T-cell (primary cell): ENCODE measurements around the gene ZXDA. TPM values are rescaled to one million over a fixed set of nuclear protein-coding genes. Genes with fewer than 3 reads are reported as not detected.
A peak's percentile ranks its signal among the peaks of the same experiment; 100 is the strongest.
"Not testable (repeated sequence)": the region's sequence is repeated elsewhere in the genome, so short reads cannot be mapped to it uniquely, and the experiment has no call there.

ENCODE experiments used
- ATAC-seq, 4 experiments: fragments of 200-7000 bp in 3 of 4; fragments of 150-1000 bp in 1 of 4; cut with Tn5 transposase; replicated peaks in 1 of 4; 1 replicate in 3 of 4; 2 replicates in 1 of 4; pipeline ENCODE4 v1.10.0; 2021; ENCODE audit warnings: moderate library complexity in 3 of 4, mild to moderate bottlenecking in 2 of 4, moderate number of reproducible peaks in 1 of 4
- CTCF ChIA-PET, 2 donors: fragments of 300-600 bp; sonication (Branson Sonifier 250); formaldehyde crosslinking; loops; one replicate each; lab custom pipeline; 2022; ENCODE audit warnings: antibody characterized with exemption in 2 of 2; lab: Charles Lee
- POLR2A ChIA-PET, 2 donors: fragments of 300-600 bp; sonication (Branson Sonifier 250); formaldehyde crosslinking; loops; one replicate each; lab custom pipeline; 2022; ENCODE audit warnings: antibody characterized with exemption in 2 of 2; lab: Charles Lee
- DNase-seq, 35 experiments: peaks; one replicate each; pipeline versions ENCODE4 v3.0.0 to v3.0.0-alpha.2; 2013 to 2023
- H3K27ac ChIP-seq: one replicate; pipeline ENCODE4 v1.5.1; 2013; ENCODE audit warnings: low read length
- H3K27me3 ChIP-seq, 2 experiments: replicated peaks in 1 of 2; 1 replicate in 1 of 2; 2 replicates in 1 of 2; pipeline versions ENCODE4 v1.6.1 to v1.7.0; 2013; ENCODE audit warnings: low read length in 1 of 2, mixed read lengths in 1 of 2; ENCODE audit not compliant: control insufficient read depth in 2 of 2, insufficient read depth in 2 of 2; ENCODE audit errors: extremely low read depth in 1 of 2
- H3K36me3 ChIP-seq, 2 donors: 1 replicate in 1 of 2; 2 replicates in 1 of 2; pipeline versions ENCODE4 v1.6.1 to v1.7.0; 2013; ENCODE audit warnings: low read length in 1 of 2; ENCODE audit not compliant: control insufficient read depth in 2 of 2, insufficient read depth in 1 of 2; ENCODE audit errors: extremely low read depth in 1 of 2
- H3K4me1 ChIP-seq, 2 experiments: 1 replicate in 1 of 2; 2 replicates in 1 of 2; pipeline versions ENCODE4 v1.6.1 to v1.7.0; 2013; ENCODE audit warnings: low read length in 2 of 2, mixed read lengths in 1 of 2; ENCODE audit not compliant: insufficient read depth in 2 of 2, control insufficient read depth in 1 of 2; ENCODE audit errors: extremely low read depth in 1 of 2
- H3K4me3 ChIP-seq, 2 donors: 1 replicate in 1 of 2; 2 replicates in 1 of 2; pipeline versions ENCODE4 v1.5.1 to v1.7.0; 2013; ENCODE audit warnings: mild to moderate bottlenecking in 2 of 2, low read length in 1 of 2, moderate library complexity in 1 of 2; ENCODE audit not compliant: control insufficient read depth in 1 of 2; ENCODE audit errors: extremely low read depth in 1 of 2
- H3K9me3 ChIP-seq: 2 replicates; pipeline ENCODE4 v1.7.0; 2013
- H3K27ac Mint-ChIP-seq, 2 donors: one replicate each; pipeline ENCODE4 v1.8.0; 2020 to 2021; ENCODE audit warnings: mild to moderate bottlenecking in 2 of 2, mixed read lengths in 2 of 2
- H3K27me3 Mint-ChIP-seq, 2 donors: one replicate each; pipeline ENCODE4 v1.8.0; 2021 to 2022; ENCODE audit warnings: mixed read lengths in 2 of 2
- H3K36me3 Mint-ChIP-seq: one replicate; pipeline ENCODE4 v1.8.0; 2021; ENCODE audit warnings: mixed read lengths
- H3K4me1 Mint-ChIP-seq, 3 donors: one replicate each; pipeline ENCODE4 v1.8.0; 2020 to 2022; ENCODE audit warnings: mixed read lengths in 3 of 3, mild to moderate bottlenecking in 1 of 3
- H3K4me3 Mint-ChIP-seq, 3 donors: one replicate each; pipeline ENCODE4 v1.8.0; 2020 to 2022; ENCODE audit warnings: mild to moderate bottlenecking in 3 of 3, mixed read lengths in 3 of 3, moderate library complexity in 3 of 3
- H3K9me3 Mint-ChIP-seq, 3 donors: one replicate each; pipeline ENCODE4 v1.8.0; 2020 to 2022; ENCODE audit warnings: mixed read lengths in 3 of 3
- WGBS: methylation state at CpG from one replicate; pipeline ENCODE4 v1.1.5; 2013; ENCODE audit warnings: missing lambda C conversion rate; ENCODE audit not compliant: insufficient coverage; 5-methylcytosine and 5-hydroxymethylcytosine counted together
- total RNA-seq, 35 experiments: library from RNA in 6 of 35; stranded (reverse) in 6 of 35; fragments of 120-200 nt in 1 of 35; gene quantifications; one replicate each; pipeline versions ENCODE4 v1.2.1 to v1.2.4 and lab custom pipeline; 2013 to 2026

The ZXDA gene
- total RNA-seq, 5 donors from 2014 or later (not counting 1 experiment from before 2014, with no cell fraction given) = 9.6 to 16.2 (median 12.0) TPM

- H3K9me3 ChIP-seq, H3K27ac ChIP-seq, ATAC-seq, H3K36me3 ChIP-seq, H3K27me3 Mint-ChIP-seq, H3K9me3 Mint-ChIP-seq, H3K27me3 ChIP-seq, CTCF ChIA-PET, POLR2A ChIA-PET: not testable (repeated sequence)
- Histone ChIP-seq H3K4me1 (peaks cover 5 to 19% of the 10 kb centered on the region in 2 experiments), H3K4me3 (peak overlapping the region; percentile 4 to 39)
- Mint-ChIP-seq H3K36me3 (peaks cover 13% of the 10 kb centered on the region), H3K4me1 (peaks cover 24 to 47% (median 38%) of the 10 kb centered on the region in 3 donors), H3K4me3 (peak overlapping the region; percentile 33 to 50 (median 47)), H3K27ac (peak overlapping the region in 1 of 2 donors; percentile 52)
- 82% methylated on average over 11 of the region's 28 CpGs for WGBS
- peak in 1 of 35 experiments; percentile 6 for DNase-seq
These were observed 1.2 kb downstream of the ZXDA start for GRCh38 chrX:57908972-57909594.

- ATAC-seq (no peak), DNase-seq (no peak)
- H3K9me3 ChIP-seq = no peaks in the 10 kb centered on the region
- Mint-ChIP-seq H3K4me3 (peak overlapping the region; percentile 40 to 57 (median 43)), H3K27ac (peak overlapping the region; percentile 41 to 60), H3K4me1 (peaks cover 22 to 51% (median 40%) of the 10 kb centered on the region in 3 donors), H3K9me3 (no peaks in the 10 kb centered on the region), H3K27me3 (peaks cover 0 to 7% of the 10 kb centered on the region in 2 donors), H3K36me3 (peaks cover 13% of the 10 kb centered on the region)
- ChIA-PET POLR2A (no interaction called here), CTCF (interaction anchor here in 1 of 2 donors (0.6 kb wide), 1 partner anchor 23 kb away, joined by 4 read pairs; no protein-coding TSS in a partner anchor)
- H3K36me3 ChIP-seq = no peaks in the 10 kb centered on the region
- WGBS = no CpG with 5 or more reads among the region's 1 CpG
- no peak overlapping the region for H3K4me3 ChIP-seq
- H3K27me3 ChIP-seq = no peaks in the 10 kb centered on the region
- peaks cover 5 to 19% of the 10 kb centered on the region in 2 experiments for H3K4me1 ChIP-seq
- H3K27ac ChIP-seq = peak overlapping the region; percentile 18
These were observed 3.5 kb downstream of the ZXDA start for GRCh38 chrX:57906790-57907189.

GRCh38 chrX:57905141-57905540 is 5.1 kb downstream of the ZXDA start:
- no peaks in the 10 kb centered on the region for H3K9me3 ChIP-seq
- H3K36me3 Mint-ChIP-seq = peaks cover 13% of the 10 kb centered on the region
- peak overlapping the region; percentile 36 to 45 for H3K27ac Mint-ChIP-seq
- H3K27ac ChIP-seq = peak overlapping the region; percentile 18
- H3K4me3 Mint-ChIP-seq = peak overlapping the region; percentile 40 to 76 (median 58)
- no CpG with 5 or more reads among the region's 2 CpGs for WGBS
- H3K4me1 Mint-ChIP-seq = peaks cover 11 to 39% (median 33%) of the 10 kb centered on the region in 3 donors
- H3K4me3 ChIP-seq = no peak overlapping the region
- no peaks in the 10 kb centered on the region for H3K27me3 Mint-ChIP-seq
- DNase-seq (no peak), ATAC-seq (no peak)
- H3K36me3 ChIP-seq = no peaks in the 10 kb centered on the region
- POLR2A ChIA-PET = no interaction called here
- H3K27me3 ChIP-seq = no peaks in the 10 kb centered on the region
- CTCF ChIA-PET = no interaction called here
- no peaks in the 10 kb centered on the region for H3K9me3 Mint-ChIP-seq
- H3K4me1 ChIP-seq = peaks cover 5 to 11% of the 10 kb centered on the region in 2 experiments

DNA sequence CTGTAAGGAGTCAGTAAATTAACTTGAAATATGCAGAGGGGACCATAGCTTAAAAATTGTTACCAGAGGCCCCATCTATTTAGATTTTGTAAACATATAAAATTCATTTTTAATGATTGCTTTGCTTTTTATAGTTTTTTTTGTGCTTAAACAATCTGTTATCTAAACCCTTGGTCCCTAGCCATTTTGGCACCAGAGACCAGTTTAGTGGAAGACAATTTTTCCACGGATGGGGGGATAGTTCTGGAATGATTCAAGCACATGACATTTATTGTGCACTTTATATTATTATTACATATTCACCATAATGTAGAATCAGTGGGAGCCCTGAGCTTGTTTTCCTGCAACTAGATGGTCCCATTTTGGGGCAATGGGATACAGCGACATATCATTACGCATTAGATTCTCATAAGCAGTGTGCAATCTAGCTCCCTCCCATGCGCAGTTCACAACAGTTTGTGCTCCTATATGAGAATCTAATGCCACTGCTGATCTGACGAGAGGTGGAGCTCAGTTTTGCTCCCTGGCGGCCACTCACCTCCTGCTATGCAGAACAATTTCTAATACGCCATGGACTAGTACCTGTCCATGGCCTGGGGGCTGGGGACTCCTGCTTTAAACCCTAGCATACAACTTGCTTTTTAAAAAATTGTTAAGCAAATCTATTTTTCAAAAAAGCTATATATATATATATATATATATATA is 5.9 kb downstream of the ZXDA start:
- Histone ChIP-seq H3K36me3 (no peaks in the 10 kb centered on the region), H3K9me3 (no peaks in the 10 kb centered on the region), H3K4me1 (peaks cover 5 to 10% of the 10 kb centered on the region in 2 experiments), H3K27ac (no peak overlapping the region), H3K27me3 (no peaks in the 10 kb centered on the region), H3K4me3 (no peak overlapping the region)
- ATAC-seq (no peak), DNase-seq (no peak)
- ChIA-PET POLR2A (interaction anchor here in 1 of 2 donors (0.6 kb wide), 1 partner anchor 1171 kb away, joined by 4 read pairs; no protein-coding TSS in a partner anchor), CTCF (no interaction called here)
- peaks cover 11 to 39% (median 33%) of the 10 kb centered on the region in 3 donors for H3K4me1 Mint-ChIP-seq
- no peaks in the 10 kb centered on the region for H3K9me3 Mint-ChIP-seq
- no peak overlapping the region for H3K4me3 Mint-ChIP-seq
- H3K27ac Mint-ChIP-seq = no peak overlapping the region
- 100% methylated on average over 2 of the region's 7 CpGs for WGBS
- peaks cover 13% of the 10 kb centered on the region for H3K36me3 Mint-ChIP-seq
- H3K27me3 Mint-ChIP-seq = no peaks in the 10 kb centered on the region

- Mint-ChIP-seq H3K4me3 (no peak overlapping the region), H3K27ac (no peak overlapping the region), H3K4me1 (peaks cover 9 to 30% (median 26%) of the 10 kb centered on the region in 3 donors), H3K27me3 (peaks cover 0 to 1% of the 10 kb centered on the region in 2 donors), H3K36me3 (peaks cover 14% of the 10 kb centered on the region), H3K9me3 (peaks cover 0 to under 1% (median 0%) of the 10 kb centered on the region in 3 donors)
- Histone ChIP-seq H3K36me3 (no peaks in the 10 kb centered on the region), H3K9me3 (no peaks in the 10 kb centered on the region), H3K4me1 (peaks cover 3 to 5% of the 10 kb centered on the region in 2 experiments), H3K27me3 (no peaks in the 10 kb centered on the region), H3K4me3 (no peak overlapping the region), H3K27ac (no peak overlapping the region)
- ATAC-seq = no peak
- POLR2A ChIA-PET = no interaction called here
- DNase-seq = no peak
- WGBS = no CpG with 5 or more reads among the region's 2 CpGs
- CTCF ChIA-PET = no interaction called here
These were observed 7.6 kb downstream of the ZXDA start for GRCh38 chrX:57902633-57903032.

DNA sequence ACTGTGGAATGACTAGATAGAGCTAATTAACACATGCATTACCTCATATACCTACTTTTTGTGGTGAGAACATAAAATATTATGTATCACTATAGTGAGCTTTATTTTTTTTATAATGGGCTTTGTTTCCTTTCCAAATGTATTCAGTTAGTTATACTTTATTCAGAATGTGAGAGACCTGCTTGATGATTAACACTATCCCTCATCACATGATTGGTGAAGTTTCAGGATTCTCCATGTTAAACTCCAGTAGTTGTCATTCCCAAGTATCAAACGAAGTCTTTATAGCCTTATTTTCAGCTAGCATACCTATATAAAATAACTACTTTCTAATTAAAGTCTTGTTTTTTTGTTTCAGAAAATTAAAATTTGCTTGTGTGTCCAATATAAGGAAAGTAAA is 8.8 kb downstream of the ZXDA start:
- peaks cover 0 to 23% (median 16%) of the 10 kb centered on the region in 3 donors for H3K4me1 Mint-ChIP-seq
- DNase-seq (no peak), ATAC-seq (no peak)
- Histone ChIP-seq H3K27me3 (no peaks in the 10 kb centered on the region), H3K4me1 (peaks cover 0 to 3% of the 10 kb centered on the region in 2 experiments), H3K36me3 (no peaks in the 10 kb centered on the region), H3K4me3 (no peak overlapping the region), H3K9me3 (no peaks in the 10 kb centered on the region), H3K27ac (no peak overlapping the region)
- no peak overlapping the region for H3K27ac Mint-ChIP-seq
- no peak overlapping the region for H3K4me3 Mint-ChIP-seq
- H3K27me3 Mint-ChIP-seq = peaks cover 0 to 6% of the 10 kb centered on the region in 2 donors
- POLR2A ChIA-PET = no interaction called here
- CTCF ChIA-PET = interaction anchor here in 1 of 2 donors (0.9 kb wide), 1 partner anchor 82 kb away, joined by 3 read pairs; no protein-coding TSS in a partner anchor
- H3K36me3 Mint-ChIP-seq = peaks cover 15% of the 10 kb centered on the region
- peaks cover 0 to 5% (median 0%) of the 10 kb centered on the region in 3 donors for H3K9me3 Mint-ChIP-seq
- no CpG with 5 or more reads among the region's 1 CpG for WGBS
